ENCODE data around the gene SERPINA4.

SERPINA4 gene

DNA sequence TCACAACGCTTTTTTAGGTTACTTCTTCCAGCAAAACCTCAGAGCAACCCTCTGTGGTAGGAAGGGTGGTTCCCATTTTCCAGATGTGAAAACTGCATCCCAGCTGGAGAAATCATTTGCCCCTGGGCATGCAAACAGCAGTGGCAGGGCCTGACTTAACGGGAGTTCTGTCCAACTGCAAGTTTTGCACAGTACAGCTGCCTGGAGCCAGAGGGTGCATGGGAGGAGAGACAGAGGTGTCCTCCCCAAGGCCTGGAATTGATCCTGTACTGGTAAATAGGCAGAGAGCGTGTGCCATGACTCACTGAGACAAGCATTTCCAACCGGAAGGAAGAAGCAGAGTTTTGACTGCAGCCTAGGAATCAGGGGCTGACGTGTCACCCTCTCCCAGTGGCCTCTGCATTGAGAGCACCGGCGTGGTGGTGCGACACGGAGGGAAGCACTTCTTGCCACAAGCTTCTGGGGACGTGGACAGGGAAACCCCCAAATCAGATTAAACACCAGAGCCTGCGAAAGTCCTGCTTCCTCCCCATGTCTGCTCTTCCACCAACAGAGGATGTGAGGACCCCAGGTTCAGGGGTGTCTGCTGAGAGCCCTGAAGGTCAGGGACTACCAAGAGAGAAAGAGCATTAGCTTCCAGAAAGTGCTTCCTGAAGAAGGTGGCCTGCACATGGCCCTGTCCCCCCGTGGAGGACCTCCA, 19.0 kb upstream of the SERPINA4 start:
- no peaks in the 10 kb centered on the region for H3F3A ChIP-seq (ENCODE audit: control insufficient read depth, insufficient read depth)
- H3K36me3 ChIP-seq (ENCODE audit: control insufficient read depth, low read length) = no peaks in the 10 kb centered on the region
- H3K79me2 ChIP-seq (ENCODE audit: control insufficient read depth, low read length) = no peaks in the 10 kb centered on the region
- H3K9me3 ChIP-seq (ENCODE audit: control insufficient read depth, insufficient read depth, low read length) = no peaks in the 10 kb centered on the region
- no peak overlapping the region for H3K4me3 ChIP-seq (ENCODE audit: low read length)
- H4K20me1 ChIP-seq (ENCODE audit: control insufficient read depth, insufficient read depth, low read depth, low read length) = no peaks in the 10 kb centered on the region
- H3K27ac ChIP-seq (ENCODE audit: low read depth, low read length) = no peak overlapping the region
- H3K4me1 ChIP-seq (ENCODE audit: control insufficient read depth, low read length) = peaks cover 10% of the 10 kb centered on the region
- peaks cover 6% of the 10 kb centered on the region for H3K27me3 ChIP-seq (ENCODE audit: control insufficient read depth, low read length)
- no peaks in the 10 kb centered on the region for H3K9me2 ChIP-seq (replicated peaks; ENCODE audit: control insufficient read depth, low read length)
- no peak overlapping the region for H3K4me2 ChIP-seq (ENCODE audit: low read length)
- TF ChIP-seq EZH2phosphoT487 (IDR thresholded peaks at IDR 0.05; ENCODE audit: borderline replicate concordance, low read length) = no peak
- TF ChIP-seq, protein P1, sequence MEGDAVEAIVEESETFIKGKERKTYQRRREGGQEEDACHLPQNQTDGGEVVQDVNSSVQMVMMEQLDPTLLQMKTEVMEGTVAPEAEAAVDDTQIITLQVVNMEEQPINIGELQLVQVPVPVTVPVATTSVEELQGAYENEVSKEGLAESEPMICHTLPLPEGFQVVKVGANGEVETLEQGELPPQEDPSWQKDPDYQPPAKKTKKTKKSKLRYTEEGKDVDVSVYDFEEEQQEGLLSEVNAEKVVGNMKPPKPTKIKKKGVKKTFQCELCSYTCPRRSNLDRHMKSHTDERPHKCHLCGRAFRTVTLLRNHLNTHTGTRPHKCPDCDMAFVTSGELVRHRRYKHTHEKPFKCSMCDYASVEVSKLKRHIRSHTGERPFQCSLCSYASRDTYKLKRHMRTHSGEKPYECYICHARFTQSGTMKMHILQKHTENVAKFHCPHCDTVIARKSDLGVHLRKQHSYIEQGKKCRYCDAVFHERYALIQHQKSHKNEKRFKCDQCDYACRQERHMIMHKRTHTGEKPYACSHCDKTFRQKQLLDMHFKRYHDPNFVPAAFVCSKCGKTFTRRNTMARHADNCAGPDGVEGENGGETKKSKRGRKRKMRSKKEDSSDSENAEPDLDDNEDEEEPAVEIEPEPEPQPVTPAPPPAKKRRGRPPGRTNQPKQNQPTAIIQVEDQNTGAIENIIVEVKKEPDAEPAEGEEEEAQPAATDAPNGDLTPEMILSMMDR (IDR thresholded peaks at IDR 0.05; ENCODE audit: low read depth, low read length, poor library complexity, severe bottlenecking) = no peak

DNA sequence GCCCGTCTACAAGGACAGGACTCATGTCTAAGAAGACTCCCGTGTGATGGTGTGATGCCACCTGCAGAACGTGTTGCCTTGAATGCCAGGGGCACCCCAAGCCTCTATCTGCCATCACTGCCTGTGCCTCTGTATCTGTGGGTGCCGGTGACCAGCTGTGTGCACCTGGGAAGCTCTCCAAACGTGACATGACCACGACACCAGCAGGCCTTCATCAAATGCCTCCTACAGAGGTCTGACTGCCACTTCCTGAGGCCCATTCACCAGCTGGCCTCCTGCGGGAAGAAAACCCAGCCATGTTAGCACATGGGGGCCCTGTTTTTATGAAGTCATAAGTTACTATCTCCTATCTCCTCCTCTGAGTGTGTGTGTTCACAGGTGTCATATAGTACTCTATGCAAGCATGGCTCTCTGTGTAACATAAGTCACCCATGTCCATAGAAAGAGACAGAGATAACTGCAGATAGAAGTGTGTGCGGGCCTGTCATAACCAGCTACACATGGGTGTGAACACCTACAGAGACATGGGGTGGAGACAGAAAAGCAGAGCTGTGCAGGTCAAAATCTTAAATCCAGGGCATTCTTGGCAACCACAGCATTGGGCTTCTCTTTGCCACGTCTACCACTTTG, 18.3 kb upstream of the SERPINA4 start:
- Histone ChIP-seq H3K4me1 (ENCODE audit: control insufficient read depth, low read length) (peaks cover 6% of the 10 kb centered on the region), H3K27me3 (ENCODE audit: control insufficient read depth, low read length) (peaks cover 6% of the 10 kb centered on the region), H3K9me3 (ENCODE audit: control insufficient read depth, insufficient read depth, low read length) (no peaks in the 10 kb centered on the region), H3K4me2 (ENCODE audit: low read length) (no peak overlapping the region), H4K20me1 (ENCODE audit: control insufficient read depth, insufficient read depth, low read depth, low read length) (no peaks in the 10 kb centered on the region), H3F3A (ENCODE audit: control insufficient read depth, insufficient read depth) (no peaks in the 10 kb centered on the region), H3K4me3 (ENCODE audit: low read length) (no peak overlapping the region), H3K9me2 (replicated peaks; ENCODE audit: control insufficient read depth, low read length) (no peaks in the 10 kb centered on the region), H3K36me3 (ENCODE audit: control insufficient read depth, low read length) (no peaks in the 10 kb centered on the region), H3K79me2 (ENCODE audit: control insufficient read depth, low read length) (no peaks in the 10 kb centered on the region), H3K27ac (ENCODE audit: low read depth, low read length) (no peak overlapping the region)
- no peak for TF ChIP-seq EZH2phosphoT487 (IDR thresholded peaks at IDR 0.05; ENCODE audit: borderline replicate concordance, low read length)
- TF ChIP-seq, protein P1 (IDR thresholded peaks at IDR 0.05; ENCODE audit: low read depth, low read length, poor library complexity, severe bottlenecking) = no peak

DNA sequence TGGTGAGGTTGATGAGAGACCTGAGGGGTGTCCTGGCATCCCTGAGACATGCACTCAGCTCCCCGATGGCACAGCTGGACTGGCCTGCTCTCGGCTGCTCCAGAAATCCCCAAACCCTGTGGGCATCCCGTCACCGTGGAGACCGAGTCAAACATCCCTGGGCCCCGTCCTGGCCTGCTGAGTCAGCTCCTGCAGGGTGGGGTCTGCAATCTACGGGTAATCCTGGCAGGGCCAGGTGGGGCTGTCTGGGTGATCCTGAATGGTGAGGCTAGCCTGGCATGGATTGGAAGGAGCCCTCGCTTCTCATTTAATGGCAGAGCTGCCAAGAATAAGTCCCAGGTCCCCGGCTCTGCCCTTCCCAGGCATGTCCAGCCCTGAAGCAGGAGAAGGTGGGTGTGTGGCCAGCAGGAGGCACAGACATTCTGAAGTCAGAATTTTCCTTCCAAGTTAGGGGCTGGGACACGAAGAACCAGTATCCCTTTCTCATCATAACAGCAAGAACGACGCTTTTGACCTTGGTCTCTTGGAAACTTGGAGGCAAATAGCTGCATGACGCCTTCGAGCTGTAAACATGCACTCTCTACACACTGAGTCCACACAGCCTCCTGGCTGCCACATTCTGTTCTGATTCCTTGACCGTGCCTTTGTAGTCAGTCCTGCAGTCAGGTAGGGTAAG, 17.7 kb upstream of the SERPINA4 start:
- no peak overlapping the region for H3K4me3 ChIP-seq (ENCODE audit: low read length)
- H3K4me1 ChIP-seq (ENCODE audit: control insufficient read depth, low read length) = no peaks in the 10 kb centered on the region
- H3K27me3 ChIP-seq (ENCODE audit: control insufficient read depth, low read length) = peaks cover 4% of the 10 kb centered on the region
- H3K9me2 ChIP-seq (replicated peaks; ENCODE audit: control insufficient read depth, low read length) = no peaks in the 10 kb centered on the region
- TF ChIP-seq, protein P1 (IDR thresholded peaks at IDR 0.05; ENCODE audit: low read depth, low read length, poor library complexity, severe bottlenecking) = no peak
- no peak for TF ChIP-seq EZH2phosphoT487 (IDR thresholded peaks at IDR 0.05; ENCODE audit: borderline replicate concordance, low read length)
- H3K79me2 ChIP-seq (ENCODE audit: control insufficient read depth, low read length) = no peaks in the 10 kb centered on the region
- H3K4me2 ChIP-seq (ENCODE audit: low read length) = no peak overlapping the region
- H3K27ac ChIP-seq (ENCODE audit: low read depth, low read length) = no peak overlapping the region
- H4K20me1 ChIP-seq (ENCODE audit: control insufficient read depth, insufficient read depth, low read depth, low read length) = no peaks in the 10 kb centered on the region
- H3F3A ChIP-seq (ENCODE audit: control insufficient read depth, insufficient read depth) = no peaks in the 10 kb centered on the region
- H3K36me3 ChIP-seq (ENCODE audit: control insufficient read depth, low read length) = no peaks in the 10 kb centered on the region
- no peaks in the 10 kb centered on the region for H3K9me3 ChIP-seq (ENCODE audit: control insufficient read depth, insufficient read depth, low read length)
